Pancreas (tissue), 10 donors: Measurements from ENCODE around the gene BANP. TPM values are rescaled to one million over a fixed set of nuclear protein-coding genes. Genes with fewer than 3 reads are reported as not detected.
A peak's percentile ranks its signal among the peaks of the same experiment; 100 is the strongest.

Experiments used
- ATAC-seq, 4 donors: fragments of 200-7000 bp; cut with Tn5 transposase; one replicate each; pipeline versions ENCODE4 v1.8.0 to v1.9.1; 2020; ENCODE audit warnings: mild to moderate bottlenecking in 4 of 4, moderate library complexity in 4 of 4
- DNase-seq, 6 donors: peaks; one replicate each; pipeline ENCODE4 v3.0.0-alpha.2; 2020
- FAIRE-seq: peaks from 2 replicates; lab custom pipeline; 2012; peaks lifted over from hg19 to GRCh38; lab: Jason Lieb, UNC
- H3K27ac ChIP-seq, 4 donors: fragments of 200-600 bp; sonication (generic); 1 replicate in 3 of 4; 2 replicates in 1 of 4; pipeline versions ENCODE4 v1.5.0 to v1.8.0; 2020
- H3K27me3 ChIP-seq, 4 donors: fragments of 200-600 bp; one replicate each; pipeline ENCODE4 v1.8.0; 2021
- H3K36me3 ChIP-seq, 3 donors: fragments of 200-600 bp; sonication (generic) in 1 of 3; one replicate each; pipeline versions ENCODE4 v1.5.0 to v1.8.0; 2020 to 2021
- H3K4me1 ChIP-seq, 3 donors: fragments of 200-600 bp; one replicate each; pipeline ENCODE4 v1.8.0; 2021
- H3K4me3 ChIP-seq, 4 donors: fragments of 200-600 bp; sonication (generic) in 2 of 4; one replicate each; pipeline versions ENCODE4 v1.5.0 to v1.8.0; 2020 to 2021
- H3K9me3 ChIP-seq, 4 donors: fragments of 200-600 bp; one replicate each; pipeline ENCODE4 v1.8.0; 2021
- CTCF ChIP-seq, 4 donors: fragments of 200-600 bp; sonication (generic) in 3 of 4; IDR thresholded peaks; one replicate each; pipeline versions ENCODE4 v1.5.0 to v1.8.0; 2021; ENCODE audit warnings: antibody characterized with exemption in 4 of 4
- WGBS, 2 donors: extraction: QIAGEN DNeasy Blood & Tissue Kit; methylation state at CpG; one replicate each; pipeline ENCODE4 v1.1.7; 2013; 5-methylcytosine and 5-hydroxymethylcytosine counted together
- intact Hi-C, 3 donors: fragments of 100-400 bp; cut with DNase I; formaldehyde crosslinking; loops; one replicate each; pipeline versions ENCODE4 v1.11.1 to v1.14.2; 2022
- polyA plus RNA-seq, 2 donors: library from polyadenylated mRNA; stranded (reverse); fragments of 200-250 nt; gene quantifications; one replicate each; pipeline ENCODE4 v1.2.3, GENCODE V29; 2013
- total RNA-seq, 6 donors: library from RNA; stranded (reverse); fragmentation: NEBNext Ultra II Directional in 4 of 6; extraction: Animal tissue kit (Norgen Biotek cat#: 25700) in 4 of 6; gene quantifications; one replicate each; pipeline versions ENCODE4 v1.2.1 to v1.2.4, GENCODE V29; 2021 to 2023
- donor health status: healthy with polysubstance abuse.
- donor health status: DM: no; HTN: no; CAD: no; lungs with moderate emphysema.
- donor health status: DM: no; HTN: no; CAD: no.
- donor health status: control.
- donor health status: control.
- donor health status: Bipolar disorder and iron deficiency.
- donor health status: DM: yes; HTN: yes; CAD: no.
- donor health status: DM: no; HTN: no; CAD: no.
- donor health status: DM: no; HTN: no; CAD: no.
- donor health status: DM: yes; HTN: yes; CAD: no.

BANP gene
- total and polyA plus RNA-seq, 8 donors: 6.1 to 17.8 (median 13.4) TPM

GRCh38 chr16:87919681-87919994, 31.6 kb upstream of the BANP start:
- TF ChIP-seq CTCF (IDR thresholded peaks at IDR 0.05): no peak
- no peaks in the 10 kb centered on the region for H3K9me3 ChIP-seq
- H3K27ac ChIP-seq: no peak overlapping the region
- ATAC-seq (no peak), FAIRE-seq (no peak), DNase-seq (no peak)
- WGBS, 2 donors: 90 to 95% methylated on average over 10 of the region's 10 CpGs
- H3K4me1 ChIP-seq: peaks cover 4 to 8% (median 8%) of the 10 kb centered on the region in 3 donors
- intact Hi-C loops: no loop called here
- no peaks in the 10 kb centered on the region for H3K27me3 ChIP-seq
- no peaks in the 10 kb centered on the region for H3K36me3 ChIP-seq
- no peak overlapping the region for H3K4me3 ChIP-seq

- Histone ChIP-seq H3K9me3 (no peaks in the 10 kb centered on the region), H3K4me3 (no peak overlapping the region), H3K27me3 (no peaks in the 10 kb centered on the region), H3K27ac (no peak overlapping the region), H3K4me1 (peaks cover 4 to 12% (median 8%) of the 10 kb centered on the region in 3 donors), H3K36me3 (no peaks in the 10 kb centered on the region)
- peak in 5 of 6 donors; percentile 77 to 94 (median 88) for DNase-seq
- 41 to 53% methylated on average over 13 of the region's 13 CpGs for WGBS, 2 donors
- no peak for TF ChIP-seq CTCF (IDR thresholded peaks at IDR 0.05)
- intact Hi-C loops: no loop called here
- FAIRE-seq: no peak
- peak; percentile 48 to 74 (median 67) for ATAC-seq
Observed at GRCh38 chr16:87921236-87921773, 29.9 kb upstream of the BANP start.

GRCh38 chr16:87922250-87922871, 28.9 kb upstream of the BANP start:
- Histone ChIP-seq H3K4me3 (no peak overlapping the region), H3K9me3 (no peaks in the 10 kb centered on the region), H3K27ac (peak overlapping the region in 3 of 4 donors; percentile 1 to 39 (median 16)), H3K27me3 (no peaks in the 10 kb centered on the region), H3K4me1 (peaks cover 4 to 12% (median 8%) of the 10 kb centered on the region in 3 donors), H3K36me3 (no peaks in the 10 kb centered on the region)
- ATAC-seq (peak in 3 of 4 donors; percentile 6 to 26 (median 9)), DNase-seq (peak in 4 of 6 donors; percentile 58 to 84 (median 69)), FAIRE-seq (no peak)
- 33 to 39% methylated on average over 14 of the region's 14 CpGs for WGBS, 2 donors
- TF ChIP-seq CTCF (IDR thresholded peaks at IDR 0.05): no peak
- intact Hi-C loops: no loop called here

GRCh38 chr16:87924041-87924810, 27.0 kb upstream of the BANP start:
- ATAC-seq: peak in 2 of 4 donors; percentile 24 to 28
- Histone ChIP-seq H3K9me3 (no peaks in the 10 kb centered on the region), H3K4me3 (no peak overlapping the region), H3K4me1 (peaks cover 0 to 7% (median 5%) of the 10 kb centered on the region in 3 donors), H3K36me3 (no peaks in the 10 kb centered on the region), H3K27me3 (no peaks in the 10 kb centered on the region), H3K27ac (no peak overlapping the region)
- no peak for TF ChIP-seq CTCF (IDR thresholded peaks at IDR 0.05)
- intact Hi-C loops: no loop called here
- no peak for FAIRE-seq
- WGBS, 2 donors: 81% methylated on average over 27 of the region's 27 CpGs
- peak in 1 of 6 donors; percentile 63 for DNase-seq
